Neural cell (in vitro differentiated cells): ENCODE results near the gene BCO1.

ENCODE experiments used
- EP300 ChIP-seq: fragments of 450-650 bp; conservative IDR thresholded peaks from 2 replicates; pipeline ENCODE4 v1.6.1; 2014; ENCODE audit warnings: antibody characterized with exemption, mild to moderate bottlenecking, moderate library complexity; ENCODE audit not compliant: poor library complexity, severe bottlenecking
- EZH2 ChIP-seq: fragments of 200-600, 300-800 bp; shearing (Covaris generic), sonication (generic); IDR thresholded peaks from 2 replicates; pipeline ENCODE4 v1.6.1; 2014; ENCODE audit warnings: antibody characterized with exemption, low read length, borderline replicate concordance, mild to moderate bottlenecking; ENCODE audit not compliant: insufficient read depth, poor library complexity, severe bottlenecking
- POLR2AphosphoS5 ChIP-seq: IDR thresholded peaks from 2 replicates; pipeline ENCODE4 v1.6.1; 2012
- SMC3 ChIP-seq: fragments of 450-650 bp; conservative IDR thresholded peaks from 2 replicates; pipeline ENCODE4 v1.6.1; 2014; ENCODE audit warnings: antibody characterized with exemption, mild to moderate bottlenecking, moderate library complexity; ENCODE audit not compliant: poor library complexity
- TAF1 ChIP-seq: IDR thresholded peaks from 2 replicates; pipeline ENCODE4 v1.6.1; 2012; ENCODE audit warnings: low read depth
- TF ChIP-seq, protein P1 (sequence below): fragments of 450-650 bp; IDR thresholded peaks from 2 replicates; pipeline ENCODE4 v1.5.1; 2014; ENCODE audit warnings: antibody characterized with exemption, mild to moderate bottlenecking, moderate library complexity; ENCODE audit not compliant: poor library complexity, severe bottlenecking
- TF ChIP-seq, protein P2 (sequence below): IDR thresholded peaks from 2 replicates; pipeline ENCODE4 v1.6.1; 2012; ENCODE audit warnings: borderline replicate concordance

DNA sequence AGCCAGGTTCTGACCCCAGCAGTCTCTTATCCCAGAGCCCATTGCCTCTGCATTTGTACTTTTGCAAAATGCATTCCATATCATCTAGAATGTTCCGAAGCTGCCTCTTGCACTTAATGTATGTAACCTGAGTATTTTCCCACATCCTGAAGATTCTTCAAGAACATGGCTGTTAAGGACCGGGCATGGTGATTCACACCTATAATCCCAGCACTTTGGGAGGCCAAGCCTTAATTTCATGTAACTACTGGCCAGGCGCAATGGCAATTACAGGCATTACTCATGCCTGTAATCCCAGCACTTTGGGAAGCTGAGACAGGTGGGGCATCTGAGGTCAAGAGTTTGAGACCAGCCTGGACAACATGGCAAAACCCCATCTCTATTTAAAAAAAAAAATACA, 44.6 kb downstream of the BCO1 start:
- TF ChIP-seq, protein P1, sequence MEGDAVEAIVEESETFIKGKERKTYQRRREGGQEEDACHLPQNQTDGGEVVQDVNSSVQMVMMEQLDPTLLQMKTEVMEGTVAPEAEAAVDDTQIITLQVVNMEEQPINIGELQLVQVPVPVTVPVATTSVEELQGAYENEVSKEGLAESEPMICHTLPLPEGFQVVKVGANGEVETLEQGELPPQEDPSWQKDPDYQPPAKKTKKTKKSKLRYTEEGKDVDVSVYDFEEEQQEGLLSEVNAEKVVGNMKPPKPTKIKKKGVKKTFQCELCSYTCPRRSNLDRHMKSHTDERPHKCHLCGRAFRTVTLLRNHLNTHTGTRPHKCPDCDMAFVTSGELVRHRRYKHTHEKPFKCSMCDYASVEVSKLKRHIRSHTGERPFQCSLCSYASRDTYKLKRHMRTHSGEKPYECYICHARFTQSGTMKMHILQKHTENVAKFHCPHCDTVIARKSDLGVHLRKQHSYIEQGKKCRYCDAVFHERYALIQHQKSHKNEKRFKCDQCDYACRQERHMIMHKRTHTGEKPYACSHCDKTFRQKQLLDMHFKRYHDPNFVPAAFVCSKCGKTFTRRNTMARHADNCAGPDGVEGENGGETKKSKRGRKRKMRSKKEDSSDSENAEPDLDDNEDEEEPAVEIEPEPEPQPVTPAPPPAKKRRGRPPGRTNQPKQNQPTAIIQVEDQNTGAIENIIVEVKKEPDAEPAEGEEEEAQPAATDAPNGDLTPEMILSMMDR, result no peak
- TF ChIP-seq POLR2AphosphoS5 (no peak), EP300 (no peak), TAF1 (no peak), EZH2 (no peak), SMC3 (no peak)
- TF ChIP-seq, protein P2, sequence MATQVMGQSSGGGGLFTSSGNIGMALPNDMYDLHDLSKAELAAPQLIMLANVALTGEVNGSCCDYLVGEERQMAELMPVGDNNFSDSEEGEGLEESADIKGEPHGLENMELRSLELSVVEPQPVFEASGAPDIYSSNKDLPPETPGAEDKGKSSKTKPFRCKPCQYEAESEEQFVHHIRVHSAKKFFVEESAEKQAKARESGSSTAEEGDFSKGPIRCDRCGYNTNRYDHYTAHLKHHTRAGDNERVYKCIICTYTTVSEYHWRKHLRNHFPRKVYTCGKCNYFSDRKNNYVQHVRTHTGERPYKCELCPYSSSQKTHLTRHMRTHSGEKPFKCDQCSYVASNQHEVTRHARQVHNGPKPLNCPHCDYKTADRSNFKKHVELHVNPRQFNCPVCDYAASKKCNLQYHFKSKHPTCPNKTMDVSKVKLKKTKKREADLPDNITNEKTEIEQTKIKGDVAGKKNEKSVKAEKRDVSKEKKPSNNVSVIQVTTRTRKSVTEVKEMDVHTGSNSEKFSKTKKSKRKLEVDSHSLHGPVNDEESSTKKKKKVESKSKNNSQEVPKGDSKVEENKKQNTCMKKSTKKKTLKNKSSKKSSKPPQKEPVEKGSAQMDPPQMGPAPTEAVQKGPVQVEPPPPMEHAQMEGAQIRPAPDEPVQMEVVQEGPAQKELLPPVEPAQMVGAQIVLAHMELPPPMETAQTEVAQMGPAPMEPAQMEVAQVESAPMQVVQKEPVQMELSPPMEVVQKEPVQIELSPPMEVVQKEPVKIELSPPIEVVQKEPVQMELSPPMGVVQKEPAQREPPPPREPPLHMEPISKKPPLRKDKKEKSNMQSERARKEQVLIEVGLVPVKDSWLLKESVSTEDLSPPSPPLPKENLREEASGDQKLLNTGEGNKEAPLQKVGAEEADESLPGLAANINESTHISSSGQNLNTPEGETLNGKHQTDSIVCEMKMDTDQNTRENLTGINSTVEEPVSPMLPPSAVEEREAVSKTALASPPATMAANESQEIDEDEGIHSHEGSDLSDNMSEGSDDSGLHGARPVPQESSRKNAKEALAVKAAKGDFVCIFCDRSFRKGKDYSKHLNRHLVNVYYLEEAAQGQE, result no peak
